CD14-positive monocyte (primary cell): ENCODE measurements around the gene P2RX3. TPM values are rescaled to one million over a fixed set of nuclear protein-coding genes. Genes with fewer than 3 reads are reported as not detected.

Experiments used
- DNase-seq, 3 donors: peaks; one replicate each; pipeline ENCODE4 v3.0.0-alpha.2; 2011 to 2022
- H2AFZ ChIP-seq: 2 replicates; pipeline ENCODE4 v1.6.0; 2012; ENCODE audit warnings: mild to moderate bottlenecking, low read depth, low read length, inconsistent platforms; ENCODE audit not compliant: insufficient read depth, poor library complexity, severe bottlenecking
- H3K27ac ChIP-seq, 2 donors: 1 replicate in 1 of 2; 2 replicates in 1 of 2; pipeline ENCODE4 v1.5.1; 2012 to 2013; ENCODE audit warnings: low read length in 2 of 2, control low read depth in 1 of 2, inconsistent platforms in 1 of 2, low read depth in 1 of 2, mild to moderate bottlenecking in 1 of 2
- H3K27me3 ChIP-seq, 2 donors: one replicate each; pipeline versions ENCODE4 v1.6.0 to v1.6.1; 2011 to 2013; ENCODE audit warnings: low read length in 2 of 2; ENCODE audit not compliant: control insufficient read depth in 2 of 2, insufficient read depth in 2 of 2
- H3K36me3 ChIP-seq, 2 donors: replicated peaks in 1 of 2; 1 replicate in 1 of 2; 2 replicates in 1 of 2; pipeline versions ENCODE4 v1.5.1 to v1.6.1; 2012 to 2013; ENCODE audit warnings: low read length in 2 of 2, control low read depth in 1 of 2, inconsistent platforms in 1 of 2, mild to moderate bottlenecking in 1 of 2; ENCODE audit not compliant: insufficient read depth in 2 of 2, control insufficient read depth in 1 of 2
- H3K4me1 ChIP-seq, 2 donors: 1 replicate in 1 of 2; 2 replicates in 1 of 2; pipeline versions ENCODE4 v1.5.1 to v1.6.1; 2012 to 2013; ENCODE audit warnings: low read length in 2 of 2, control low read depth in 1 of 2, inconsistent platforms in 1 of 2, mild to moderate bottlenecking in 1 of 2, moderate library complexity in 1 of 2; ENCODE audit not compliant: insufficient read depth in 2 of 2, control insufficient read depth in 1 of 2
- H3K4me2 ChIP-seq: replicated peaks from 2 replicates; pipeline ENCODE3; 2012; ENCODE audit warnings: low read length, moderate library complexity, mild to moderate bottlenecking; ENCODE audit not compliant: poor library complexity, severe bottlenecking; ENCODE audit errors: extremely low read depth
- H3K4me3 ChIP-seq, 3 experiments: fragments of 200-600 bp in 1 of 3; sonication (generic) in 1 of 3; replicated peaks in 1 of 3; 1 replicate in 2 of 3; 2 replicates in 1 of 3; pipeline ENCODE4 v1.5.1; 2011 to 2013; ENCODE audit warnings: low read length in 3 of 3, mild to moderate bottlenecking in 3 of 3, control low read depth in 2 of 3, low read depth in 2 of 3, inconsistent platforms in 1 of 3, moderate library complexity in 1 of 3
- H3K79me2 ChIP-seq: 2 replicates; pipeline ENCODE4 v1.6.0; 2012; ENCODE audit warnings: mild to moderate bottlenecking, control low read depth, inconsistent platforms, low read length, moderate library complexity; ENCODE audit not compliant: insufficient read depth
- H3K9ac ChIP-seq: 2 replicates; pipeline ENCODE4 v1.6.0; 2017; ENCODE audit warnings: low read length, mild to moderate bottlenecking; ENCODE audit not compliant: insufficient read depth, poor library complexity, severe bottlenecking
- H3K9me3 ChIP-seq, 2 donors: replicated peaks in 1 of 2; 1 replicate in 1 of 2; 2 replicates in 1 of 2; pipeline versions ENCODE4 v1.5.1 to v1.6.1; 2012 to 2013; ENCODE audit warnings: low read length in 2 of 2, control low read depth in 1 of 2; ENCODE audit not compliant: control insufficient read depth in 1 of 2, insufficient read depth in 1 of 2
- H4K20me1 ChIP-seq: 2 replicates; pipeline ENCODE4 v1.6.0; 2012; ENCODE audit warnings: mild to moderate bottlenecking, low read length, control low read depth, moderate library complexity; ENCODE audit not compliant: insufficient read depth
- H3K27ac Mint-ChIP-seq, 7 donors: one replicate each; pipeline ENCODE4 v1.8.0; 2020; ENCODE audit warnings: mild to moderate bottlenecking in 7 of 7, mixed read lengths in 7 of 7, moderate library complexity in 6 of 7, inconsistent platforms in 2 of 7
- H3K27me3 Mint-ChIP-seq, 3 donors: one replicate each; pipeline ENCODE4 v1.8.0; 2021 to 2022; ENCODE audit warnings: low read depth in 3 of 3, mild to moderate bottlenecking in 3 of 3, mixed read lengths in 3 of 3, moderate library complexity in 3 of 3, inconsistent platforms in 1 of 3
- H3K36me3 Mint-ChIP-seq, 2 donors: one replicate each; pipeline ENCODE4 v1.8.0; 2020; ENCODE audit warnings: mixed read lengths in 2 of 2, inconsistent platforms in 1 of 2, mild to moderate bottlenecking in 1 of 2
- H3K4me1 Mint-ChIP-seq: one replicate; pipeline ENCODE4 v1.8.0; 2020; ENCODE audit warnings: mild to moderate bottlenecking, mixed read lengths
- H3K4me3 Mint-ChIP-seq, 2 donors: one replicate each; pipeline ENCODE4 v1.8.0; 2020; ENCODE audit warnings: mild to moderate bottlenecking in 2 of 2, mixed read lengths in 2 of 2, moderate library complexity in 1 of 2
- H3K9me3 Mint-ChIP-seq, 7 donors: one replicate each; pipeline ENCODE4 v1.8.0; 2020 to 2022; ENCODE audit warnings: mixed read lengths in 7 of 7, mild to moderate bottlenecking in 6 of 7, moderate library complexity in 6 of 7, inconsistent platforms in 2 of 7
- WGBS: methylation state at CpG from one replicate; pipeline ENCODE4 v1.1.5; 2013; ENCODE audit warnings: missing lambda C conversion rate; ENCODE audit not compliant: insufficient coverage; 5-methylcytosine and 5-hydroxymethylcytosine counted together
- intact Hi-C, 2 donors: fragments of 100-400 bp; cut with micrococcal nuclease; formaldehyde crosslinking; loops; one replicate each; pipeline versions ENCODE4 v1.15.0 to v1.15.1; 2023
- polyA plus RNA-seq, 3 donors: library from polyadenylated mRNA; depleted of rRNA in 1 of 3; unstranded in 2 of 3; stranded (reverse) in 1 of 3; fragments of 300-500 nt in 2 of 3; fragments of >200 nt in 1 of 3; fragmentation: Illumina TruSeq in 2 of 3; gene quantifications; 1 replicate in 2 of 3; 2 replicates in 1 of 3; pipeline ENCODE4 v1.2.3, GENCODE V29; 2012 to 2021
- TF ChIP-seq, protein P1 (sequence below): fragments of 200-600 bp; IDR thresholded peaks from one replicate; pipeline ENCODE4 v1.8.0; 2022; ENCODE audit warnings: antibody characterized with exemption, mild to moderate bottlenecking

The P2RX3 gene
- polyA plus RNA-seq, 3 donors, result not detected

DNA sequence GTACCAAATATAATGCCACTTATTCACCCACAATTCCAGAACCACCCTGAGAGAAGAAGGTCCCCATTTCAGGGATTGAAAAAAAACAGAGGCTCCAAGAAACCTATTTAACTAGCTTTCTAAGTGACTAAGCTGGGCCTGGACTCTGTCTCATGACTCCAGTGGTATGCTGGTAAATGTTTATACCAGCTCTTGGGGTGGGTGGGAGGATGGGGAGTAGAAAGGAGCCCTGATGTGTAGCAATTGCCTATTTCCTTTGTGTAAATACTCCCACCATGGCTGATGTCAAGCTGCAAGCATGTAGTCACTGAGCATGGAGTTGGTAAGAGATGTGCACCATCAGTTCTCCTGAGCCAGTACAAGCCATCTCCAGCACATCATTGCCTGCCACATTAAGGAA is 40.0 kb downstream of the P2RX3 start:
- H3K36me3 ChIP-seq, result no peaks in the 10 kb centered on the region
- DNase-seq, result no peak
- H3K9ac ChIP-seq, result no peak overlapping the region
- no peak overlapping the region for H3K4me2 ChIP-seq
- H3K36me3 Mint-ChIP-seq, result no peaks in the 10 kb centered on the region
- H3K4me1 Mint-ChIP-seq, result no peaks in the 10 kb centered on the region
- peak overlapping the region in 1 of 7 donors; percentile 45 for H3K27ac Mint-ChIP-seq
- H3K4me1 ChIP-seq, result peaks cover 0 to 2% of the 10 kb centered on the region in 2 donors
- H2AFZ ChIP-seq, result no peak overlapping the region
- no peak overlapping the region for H3K4me3 ChIP-seq
- H3K9me3 Mint-ChIP-seq, result peaks cover 0 to 2% (median 0%) of the 10 kb centered on the region in 7 donors
- peaks cover 0 to 2% of the 10 kb centered on the region in 2 donors for H3K27me3 ChIP-seq
- no peak overlapping the region for H3K27ac ChIP-seq
- TF ChIP-seq, protein P1, sequence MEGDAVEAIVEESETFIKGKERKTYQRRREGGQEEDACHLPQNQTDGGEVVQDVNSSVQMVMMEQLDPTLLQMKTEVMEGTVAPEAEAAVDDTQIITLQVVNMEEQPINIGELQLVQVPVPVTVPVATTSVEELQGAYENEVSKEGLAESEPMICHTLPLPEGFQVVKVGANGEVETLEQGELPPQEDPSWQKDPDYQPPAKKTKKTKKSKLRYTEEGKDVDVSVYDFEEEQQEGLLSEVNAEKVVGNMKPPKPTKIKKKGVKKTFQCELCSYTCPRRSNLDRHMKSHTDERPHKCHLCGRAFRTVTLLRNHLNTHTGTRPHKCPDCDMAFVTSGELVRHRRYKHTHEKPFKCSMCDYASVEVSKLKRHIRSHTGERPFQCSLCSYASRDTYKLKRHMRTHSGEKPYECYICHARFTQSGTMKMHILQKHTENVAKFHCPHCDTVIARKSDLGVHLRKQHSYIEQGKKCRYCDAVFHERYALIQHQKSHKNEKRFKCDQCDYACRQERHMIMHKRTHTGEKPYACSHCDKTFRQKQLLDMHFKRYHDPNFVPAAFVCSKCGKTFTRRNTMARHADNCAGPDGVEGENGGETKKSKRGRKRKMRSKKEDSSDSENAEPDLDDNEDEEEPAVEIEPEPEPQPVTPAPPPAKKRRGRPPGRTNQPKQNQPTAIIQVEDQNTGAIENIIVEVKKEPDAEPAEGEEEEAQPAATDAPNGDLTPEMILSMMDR, result no peak
- intact Hi-C loops, result no loop called here
- H3K9me3 ChIP-seq, result no peaks in the 10 kb centered on the region
- H3K27me3 Mint-ChIP-seq, result peaks cover 2 to 9% (median 4%) of the 10 kb centered on the region in 3 donors
- no peak overlapping the region for H3K4me3 Mint-ChIP-seq
- H3K79me2 ChIP-seq, result no peaks in the 10 kb centered on the region
- H4K20me1 ChIP-seq, result no peaks in the 10 kb centered on the region

DNA sequence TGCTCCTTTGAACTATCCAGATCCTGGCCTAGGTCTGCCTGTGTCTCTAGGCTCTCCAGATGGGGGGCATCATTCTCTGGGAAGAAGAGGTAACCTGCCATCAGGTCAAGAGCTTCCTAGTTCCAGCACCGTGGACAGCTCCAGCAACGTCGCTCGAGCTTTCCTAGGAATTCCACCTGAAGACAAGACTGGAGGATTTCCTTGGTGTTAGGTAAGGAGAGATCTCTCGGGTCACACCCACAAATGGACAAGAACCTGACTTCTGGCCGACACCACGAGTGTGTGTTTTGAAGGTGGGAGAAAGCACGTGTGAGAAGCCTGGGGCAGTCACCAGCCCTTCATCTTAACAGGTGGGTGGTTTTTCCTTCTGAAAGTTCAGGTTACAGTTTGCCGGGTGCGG is 41.6 kb downstream of the P2RX3 start:
- Histone ChIP-seq H2AFZ (no peak overlapping the region), H3K4me1 (peaks cover 0 to 6% of the 10 kb centered on the region in 2 donors), H4K20me1 (no peaks in the 10 kb centered on the region), H3K79me2 (no peaks in the 10 kb centered on the region), H3K4me3 (no peak overlapping the region), H3K9me3 (no peaks in the 10 kb centered on the region), H3K36me3 (no peaks in the 10 kb centered on the region), H3K4me2 (no peak overlapping the region), H3K9ac (no peak overlapping the region), H3K27me3 (peaks cover 0 to 2% of the 10 kb centered on the region in 2 donors), H3K27ac (no peak overlapping the region)
- peaks cover 2 to 9% (median 4%) of the 10 kb centered on the region in 3 donors for H3K27me3 Mint-ChIP-seq
- intact Hi-C loops, result no loop called here
- peaks cover 0 to 2% (median 0%) of the 10 kb centered on the region in 7 donors for H3K9me3 Mint-ChIP-seq
- no peak for DNase-seq
- 30% methylated on average over 4 of the region's 10 CpGs for WGBS
- TF ChIP-seq, protein P1, result no peak
- no peaks in the 10 kb centered on the region for H3K36me3 Mint-ChIP-seq
- H3K27ac Mint-ChIP-seq, result peak overlapping the region in 1 of 7 donors; percentile 16
- no peak overlapping the region for H3K4me3 Mint-ChIP-seq
- peaks cover 2% of the 10 kb centered on the region for H3K4me1 Mint-ChIP-seq
